ENCODE results near the gene ASIC4. TPM values are rescaled to one million over a fixed set of nuclear protein-coding genes. Genes with fewer than 3 reads are reported as not detected.

The ASIC4 gene
- total and polyA plus RNA-seq, 2 of the 8 experiments (the other 6 are each of a cell fraction or from before 2014, with no cell fraction given): 0.12 to 0.22 TPM

DNA sequence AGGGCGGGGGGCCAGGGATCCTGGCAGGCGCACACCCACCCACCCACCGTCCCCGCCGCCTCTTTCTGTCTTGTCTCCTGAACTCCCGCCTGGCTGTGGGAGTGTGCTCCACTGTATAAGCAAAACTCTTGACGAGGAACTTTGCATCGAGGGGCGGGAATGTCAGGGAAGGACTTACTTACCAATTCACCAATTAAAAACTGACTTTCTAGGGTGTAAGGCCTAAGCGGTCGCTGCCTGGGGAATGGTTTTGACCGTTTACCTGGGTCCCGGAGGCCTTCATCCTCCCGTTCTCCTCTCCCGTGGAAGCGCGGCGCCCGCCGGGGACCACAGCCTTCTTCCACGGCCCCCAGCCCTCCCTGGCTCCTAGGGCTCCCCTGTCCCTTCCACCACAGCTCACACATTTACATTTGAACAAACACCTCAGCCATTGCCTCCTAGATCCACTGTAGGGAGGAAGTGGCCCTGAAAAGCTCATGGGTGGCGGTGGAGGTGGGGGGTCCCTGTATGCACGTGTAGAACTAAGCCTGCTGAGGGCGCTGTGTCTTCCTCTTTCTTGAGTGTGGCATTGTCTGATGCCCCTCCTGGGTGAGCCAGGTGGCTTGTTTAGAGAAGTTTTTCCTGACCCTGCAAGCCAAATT lies 8.9 kb downstream of the ASIC4 start:
- FAIRE-seq (no peak), DNase-seq (ENCODE audit: low read depth in 1 of 2, low spot score in 2 of 2) (no peak)
- Histone ChIP-seq H4K8ac (ENCODE audit: extremely low read depth, insufficient read depth, low read length) (0 out of 2 replicates have a peak overlapping the region, but pooled peaks have one; percentile 16), H2BK12ac (ENCODE audit: low read depth, low read length) (peak overlapping the region; percentile 63; the same call in 1 of the 2 replicates), H4K5ac (ENCODE audit: insufficient read length, low read depth, low read length) (peak overlapping the region; percentile 18), H3K4me2 (ENCODE audit: insufficient read depth in 1 of 2, low read depth in 2 of 2, low read length in 2 of 2) (peak overlapping the region; percentile 81 to 92), H3K27ac (ENCODE audit: low read depth, low read length) (no peak overlapping the region), H2BK5ac (ENCODE audit: low read depth, low read length) (peak overlapping the region; percentile 41; the same call in 1 of the 2 replicates), H2AK5ac (ENCODE audit: low read depth, low read length) (no peak overlapping the region), H2BK120ac (replicated peaks; ENCODE audit: low read depth, low read length) (peak overlapping the region; percentile 58), H4K20me1 (replicated peaks in 1 of 2; ENCODE audit: control insufficient read depth in 1 of 2, insufficient read depth in 2 of 2, low read length in 2 of 2) (no peaks in the 10 kb centered on the region), H3K23ac (ENCODE audit: insufficient read length) (no peak overlapping the region), H3K79me1 (ENCODE audit: low read depth, low read length) (no peaks in the 10 kb centered on the region), H2AFZ (ENCODE audit: low read length) (peak overlapping the region; percentile 46; the same call in 1 of the 2 replicates), H3K36me3 (ENCODE audit: control insufficient read depth in 2 of 4, insufficient read depth in 4 of 4, low read length in 3 of 4) (no peaks in the 10 kb centered on the region), H3K4me1 (replicated peaks in 1 of 4; ENCODE audit: control insufficient read depth in 3 of 4, insufficient read depth in 4 of 4, low read length in 3 of 4) (peaks cover 0 to 27% (median 19%) of the 10 kb centered on the region in 4 experiments; a peak in 6 of 7 replicates), H2BK15ac (ENCODE audit: low read length) (no peak overlapping the region), H3K27me3 (replicated peaks in 1 of 4; ENCODE audit: control insufficient read depth in 3 of 4, extremely low read depth in 1 of 4, insufficient read depth in 3 of 4, low read length in 3 of 4) (peaks cover 0 to 9% (median 3%) of the 10 kb centered on the region in 4 experiments; a peak in 2 of 7 replicates), H3K18ac (ENCODE audit: extremely low read depth, low read length) (peak overlapping the region; percentile 76; the same call in 1 of the 2 replicates), H3K4ac (replicated peaks; ENCODE audit: insufficient read length, low read depth, low read length) (peak overlapping the region; percentile 49), H3K9ac (replicated peaks in 1 of 4; ENCODE audit: extremely low read depth in 1 of 4, low read depth in 3 of 4, low read length in 3 of 4) (peak overlapping the region in 1 of 4 experiments; percentile 51; a peak in 1 of 7 replicates), H3K56ac (replicated peaks; ENCODE audit: insufficient read length, low read depth, low read length) (no peak overlapping the region), H4K91ac (replicated peaks; ENCODE audit: insufficient read length, low read length) (peak overlapping the region; percentile 76), H3K14ac (ENCODE audit: insufficient read length) (no peak overlapping the region), H3K23me2 (ENCODE audit: low read depth, low read length) (peaks cover 2% of the 10 kb centered on the region; the same call in 1 of the 2 replicates), H3K79me2 (ENCODE audit: control insufficient read depth in 1 of 2, insufficient read depth in 2 of 2, low read length in 2 of 2) (no peaks in the 10 kb centered on the region), H2BK20ac (ENCODE audit: low read length) (peak overlapping the region; percentile 9; the same call in 1 of the 2 replicates), H3K9me3 (ENCODE audit: insufficient read depth in 2 of 2, low read depth in 1 of 2, low read length in 1 of 2) (no peaks in the 10 kb centered on the region), H3K4me3 (ENCODE audit: extremely low read depth in 1 of 4, insufficient read depth in 2 of 4, low read depth in 3 of 4, low read length in 4 of 4) (peak overlapping the region; percentile 38 to 63 (median 52))
- ChIA-PET POLR2A (ENCODE audit: partially characterized antibody) (interaction anchor here (0.6 to 2.7 kb wide), 12 partner anchors 12 to 55 kb away, joined by 3 to 10 read pairs (median 6); partner anchors contain the start of genes CHPF, GMPPA and TMEM198), CTCF (ENCODE audit: partially characterized antibody) (interaction anchor here (0.6 to 113.1 kb wide), 20 partner anchors 10 to 633 kb away, joined by 3 to 7248 read pairs (median 4); partner anchors contain the start of genes ASIC4, DES, DNPEP and GMPPA)
- 10% methylated on average over 21 of the region's 24 CpGs; no CpG with 5 or more reads in 1 of the 2 experiments for WGBS, 2 experiments (ENCODE audit: extremely low coverage in 1 of 2, insufficient coverage in 1 of 2, insufficient read length in 1 of 2, insufficient replicate concordance in 2 of 2, low coverage in 1 of 2, low lambda C conversion rate in 2 of 2, missing lambda C conversion rate in 1 of 2)
- TF ChIP-seq RBBP5 (IDR thresholded peaks at IDR 0.05; ENCODE audit: borderline replicate concordance, low read depth, low read length): no peak
- peak; percentile 13 to 40; a peak in 2 of 4 replicates for TF ChIP-seq RAD21 (IDR thresholded peaks at IDR 0.05 in 1 of 2, conservative IDR thresholded peaks at IDR 0.05 in 1 of 2; ENCODE audit: low read depth in 2 of 2, low read length in 2 of 2)
- TF ChIP-seq TAF7 (optimal IDR thresholded peaks at IDR 0.05; ENCODE audit: borderline replicate concordance, low read depth, low read length): no peak
- TF ChIP-seq, protein P1, sequence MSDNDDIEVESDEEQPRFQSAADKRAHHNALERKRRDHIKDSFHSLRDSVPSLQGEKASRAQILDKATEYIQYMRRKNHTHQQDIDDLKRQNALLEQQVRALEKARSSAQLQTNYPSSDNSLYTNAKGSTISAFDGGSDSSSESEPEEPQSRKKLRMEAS (IDR thresholded peaks at IDR 0.05): peak; percentile 83
- no peak for TF ChIP-seq SIN3A (conservative IDR thresholded peaks at IDR 0.05 in 1 of 2, IDR thresholded peaks at IDR 0.05 in 1 of 2; ENCODE audit: low read depth in 1 of 2, low read length in 2 of 2)
- TF ChIP-seq, protein P2, sequence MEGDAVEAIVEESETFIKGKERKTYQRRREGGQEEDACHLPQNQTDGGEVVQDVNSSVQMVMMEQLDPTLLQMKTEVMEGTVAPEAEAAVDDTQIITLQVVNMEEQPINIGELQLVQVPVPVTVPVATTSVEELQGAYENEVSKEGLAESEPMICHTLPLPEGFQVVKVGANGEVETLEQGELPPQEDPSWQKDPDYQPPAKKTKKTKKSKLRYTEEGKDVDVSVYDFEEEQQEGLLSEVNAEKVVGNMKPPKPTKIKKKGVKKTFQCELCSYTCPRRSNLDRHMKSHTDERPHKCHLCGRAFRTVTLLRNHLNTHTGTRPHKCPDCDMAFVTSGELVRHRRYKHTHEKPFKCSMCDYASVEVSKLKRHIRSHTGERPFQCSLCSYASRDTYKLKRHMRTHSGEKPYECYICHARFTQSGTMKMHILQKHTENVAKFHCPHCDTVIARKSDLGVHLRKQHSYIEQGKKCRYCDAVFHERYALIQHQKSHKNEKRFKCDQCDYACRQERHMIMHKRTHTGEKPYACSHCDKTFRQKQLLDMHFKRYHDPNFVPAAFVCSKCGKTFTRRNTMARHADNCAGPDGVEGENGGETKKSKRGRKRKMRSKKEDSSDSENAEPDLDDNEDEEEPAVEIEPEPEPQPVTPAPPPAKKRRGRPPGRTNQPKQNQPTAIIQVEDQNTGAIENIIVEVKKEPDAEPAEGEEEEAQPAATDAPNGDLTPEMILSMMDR (IDR thresholded peaks at IDR 0.05; ENCODE audit: control extremely low read depth in 1 of 3, insufficient read depth in 1 of 3, low read depth in 1 of 3, low read length in 3 of 3): peak in 2 of 3 experiments; percentile 69; a peak in 3 of 4 replicates
- TF ChIP-seq YY1 (IDR thresholded peaks at IDR 0.05; ENCODE audit: low read depth, low read length): no peak
